ENCODE data around the gene IL23R. TPM values are rescaled to one million over a fixed set of nuclear protein-coding genes. Genes with fewer than 3 reads are reported as not detected.

IL23R gene
- total RNA-seq, 3 donors from 2014 or later (not counting 1 experiment from before 2014, with no cell fraction given): 0.31 to 0.55 (median 0.34) TPM

- ATAC-seq: no peak
- H3K27ac ChIP-seq (ENCODE audit: low read length): no peak overlapping the region
- intact Hi-C loops (cut with micrococcal nuclease): no loop called here
- H3K27me3 Mint-ChIP-seq (ENCODE audit: low read depth in 2 of 2): no peaks in the 10 kb centered on the region
- no peaks in the 10 kb centered on the region for H3K9me3 Mint-ChIP-seq
- peak in 1 of 2 donors; percentile 52 for DNase-seq
- H3K4me1 Mint-ChIP-seq: peaks cover 14 to 24% of the 10 kb centered on the region in 2 donors
- no peaks in the 10 kb centered on the region for H3K4me1 ChIP-seq (ENCODE audit: control insufficient read depth, insufficient read depth, low read length)
- no peak overlapping the region for H3K4me3 Mint-ChIP-seq
- H3K36me3 ChIP-seq (ENCODE audit: control insufficient read depth, insufficient read depth, low read length): no peaks in the 10 kb centered on the region
- H3K4me3 ChIP-seq (ENCODE audit: low read length): no peak overlapping the region
- H3K9me3 ChIP-seq (ENCODE audit: control insufficient read depth, insufficient read depth, low read length): no peaks in the 10 kb centered on the region
- no peak for TF ChIP-seq CTCF (IDR thresholded peaks at IDR 0.05)
- no peaks in the 10 kb centered on the region for H3K27me3 ChIP-seq (ENCODE audit: control insufficient read depth, insufficient read depth, low read length)
- H3K27ac Mint-ChIP-seq: peak overlapping the region in 1 of 2 donors; percentile 10
- 38% methylated on average over 3 of the region's 3 CpGs for WGBS (ENCODE audit: insufficient coverage)
- no peaks in the 10 kb centered on the region for H3K36me3 Mint-ChIP-seq
Measured at GRCh38 chr1:67142931-67143330, 23.3 kb upstream of the IL23R start.

- H3K27ac Mint-ChIP-seq: no peak overlapping the region
- no peak overlapping the region for H3K4me3 ChIP-seq (ENCODE audit: low read length)
- H3K27me3 Mint-ChIP-seq (ENCODE audit: low read depth in 2 of 2): no peaks in the 10 kb centered on the region
- no peak for DNase-seq
- no peak overlapping the region for H3K4me3 Mint-ChIP-seq
- peaks cover 5% of the 10 kb centered on the region for H3K4me1 ChIP-seq (ENCODE audit: control insufficient read depth, insufficient read depth, low read length)
- no peaks in the 10 kb centered on the region for H3K27me3 ChIP-seq (ENCODE audit: control insufficient read depth, insufficient read depth, low read length)
- H3K9me3 ChIP-seq (ENCODE audit: control insufficient read depth, insufficient read depth, low read length): no peaks in the 10 kb centered on the region
- no peak overlapping the region for H3K27ac ChIP-seq (ENCODE audit: low read length)
- intact Hi-C loops (cut with micrococcal nuclease): loop anchor here (1.0 kb wide), 1 partner anchor 67 kb away; no protein-coding TSS in a partner anchor
- no peak for TF ChIP-seq CTCF (IDR thresholded peaks at IDR 0.05)
- no peaks in the 10 kb centered on the region for H3K36me3 ChIP-seq (ENCODE audit: control insufficient read depth, insufficient read depth, low read length)
- peaks cover 18 to 27% of the 10 kb centered on the region in 2 donors for H3K4me1 Mint-ChIP-seq
- 68% methylated on average over 3 of the region's 3 CpGs for WGBS (ENCODE audit: insufficient coverage)
- ATAC-seq: no peak
- H3K36me3 Mint-ChIP-seq: no peaks in the 10 kb centered on the region
- no peaks in the 10 kb centered on the region for H3K9me3 Mint-ChIP-seq
Measured at GRCh38 chr1:67143966-67144365, 22.3 kb upstream of the IL23R start.

GRCh38 chr1:67144696-67145095 is 21.6 kb upstream of the IL23R start:
- no peak overlapping the region for H3K27ac Mint-ChIP-seq
- H3K4me1 ChIP-seq (ENCODE audit: control insufficient read depth, insufficient read depth, low read length): peaks cover 9% of the 10 kb centered on the region
- H3K9me3 ChIP-seq (ENCODE audit: control insufficient read depth, insufficient read depth, low read length): no peaks in the 10 kb centered on the region
- no peaks in the 10 kb centered on the region for H3K27me3 ChIP-seq (ENCODE audit: control insufficient read depth, insufficient read depth, low read length)
- H3K4me3 ChIP-seq (ENCODE audit: low read length): no peak overlapping the region
- intact Hi-C loops (cut with micrococcal nuclease): loop anchor here (1.0 to 5.0 kb wide), 3 partner anchors 67 to 358 kb away; partner anchors contain the start of gene SLC35D1
- WGBS (ENCODE audit: insufficient coverage): 74% methylated on average over 2 of the region's 2 CpGs
- no peaks in the 10 kb centered on the region for H3K9me3 Mint-ChIP-seq
- H3K36me3 ChIP-seq (ENCODE audit: control insufficient read depth, insufficient read depth, low read length): no peaks in the 10 kb centered on the region
- no peak overlapping the region for H3K27ac ChIP-seq (ENCODE audit: low read length)
- peak in 1 of 3 donors; percentile 55 for ATAC-seq
- peak; percentile 43 for TF ChIP-seq CTCF (IDR thresholded peaks at IDR 0.05)
- H3K36me3 Mint-ChIP-seq: no peaks in the 10 kb centered on the region
- no peaks in the 10 kb centered on the region for H3K27me3 Mint-ChIP-seq (ENCODE audit: low read depth in 2 of 2)
- H3K4me1 Mint-ChIP-seq: peaks cover 24 to 34% of the 10 kb centered on the region in 2 donors
- DNase-seq: peak in 1 of 2 donors; percentile 62
- H3K4me3 Mint-ChIP-seq: no peak overlapping the region

GRCh38 chr1:67146101-67146500 is 20.2 kb upstream of the IL23R start:
- no peak for TF ChIP-seq CTCF (IDR thresholded peaks at IDR 0.05)
- H3K27ac Mint-ChIP-seq: peak overlapping the region in 1 of 2 donors; percentile 60
- DNase-seq: no peak
- H3K4me1 Mint-ChIP-seq: peaks cover 24 to 34% of the 10 kb centered on the region in 2 donors
- H3K4me3 ChIP-seq (ENCODE audit: low read length): no peak overlapping the region
- no peaks in the 10 kb centered on the region for H3K9me3 Mint-ChIP-seq
- peaks cover 4 to 5% of the 10 kb centered on the region in 2 donors for H3K27me3 Mint-ChIP-seq (ENCODE audit: low read depth in 2 of 2)
- no peaks in the 10 kb centered on the region for H3K36me3 Mint-ChIP-seq
- peak in 1 of 3 donors; percentile 18 for ATAC-seq
- H3K4me3 Mint-ChIP-seq: no peak overlapping the region
- 50% methylated on average over 3 of the region's 3 CpGs for WGBS (ENCODE audit: insufficient coverage)
- H3K9me3 ChIP-seq (ENCODE audit: control insufficient read depth, insufficient read depth, low read length): no peaks in the 10 kb centered on the region
- intact Hi-C loops (cut with micrococcal nuclease): loop anchor here (5.0 kb wide), 2 partner anchors 94 to 356 kb away; partner anchors contain the start of gene SLC35D1
- H3K27ac ChIP-seq (ENCODE audit: low read length): no peak overlapping the region
- no peaks in the 10 kb centered on the region for H3K36me3 ChIP-seq (ENCODE audit: control insufficient read depth, insufficient read depth, low read length)
- no peaks in the 10 kb centered on the region for H3K27me3 ChIP-seq (ENCODE audit: control insufficient read depth, insufficient read depth, low read length)
- peaks cover 9% of the 10 kb centered on the region for H3K4me1 ChIP-seq (ENCODE audit: control insufficient read depth, insufficient read depth, low read length)

Measured in natural killer cell (primary cell).